CD4-positive, alpha-beta T cell (primary cell): ENCODE data around the gene KRT8. TPM values are rescaled to one million over a fixed set of nuclear protein-coding genes. Genes with fewer than 3 reads are reported as not detected.
"Not testable (repeated sequence)": the region's sequence is repeated elsewhere in the genome, so short reads cannot be mapped to it uniquely, and the experiment has no call there.

Experiments used
- ATAC-seq: fragments of 200-7000 bp; cut with Tn5 transposase; one replicate; pipeline ENCODE4 v1.10.0; 2022; ENCODE audit warnings: mild to moderate bottlenecking; ENCODE audit not compliant: poor library complexity
- CTCF ChIA-PET: fragments of 350-600 bp; sonication (Branson Sonifier 250); formaldehyde crosslinking; loops from one replicate; lab custom pipeline; 2021; ENCODE audit warnings: antibody characterized with exemption, inconsistent platforms; lab: Charles Lee
- POLR2A ChIA-PET: fragments of 350-600 bp; sonication (Branson Sonifier 250); formaldehyde crosslinking; loops from one replicate; lab custom pipeline; 2021; ENCODE audit warnings: antibody characterized with exemption, inconsistent platforms; lab: Charles Lee
- DNase-seq, 14 experiments: peaks; one replicate each; pipeline ENCODE4 v3.0.0-alpha.2; 2013 to 2020; ENCODE audit warnings: mixed read lengths in 2 of 14
- H3K27ac ChIP-seq, 2 donors: one replicate each; pipeline versions ENCODE4 v1.5.1 to v1.7.0; 2013; ENCODE audit warnings: low read length in 2 of 2, low read depth in 1 of 2, mild to moderate bottlenecking in 1 of 2
- H3K27me3 ChIP-seq, 2 experiments: 1 replicate in 1 of 2; 2 replicates in 1 of 2; pipeline versions ENCODE4 v1.6.1 to v1.7.0; 2013; ENCODE audit warnings: low read length in 2 of 2, control low read depth in 1 of 2, mild to moderate bottlenecking in 1 of 2, moderate library complexity in 1 of 2; ENCODE audit not compliant: insufficient read depth in 2 of 2, control insufficient read depth in 1 of 2
- H3K36me3 ChIP-seq: one replicate; pipeline ENCODE4 v1.6.1; 2013; ENCODE audit warnings: low read length, control low read depth; ENCODE audit not compliant: insufficient read depth
- H3K4me1 ChIP-seq: one replicate; pipeline ENCODE4 v1.6.1; 2013; ENCODE audit warnings: low read length, control low read depth; ENCODE audit not compliant: insufficient read depth
- H3K4me3 ChIP-seq: one replicate; pipeline ENCODE4 v1.5.1; 2013; ENCODE audit warnings: mild to moderate bottlenecking, low read length, moderate library complexity
- H3K9me3 ChIP-seq, 2 experiments: 1 replicate in 1 of 2; 2 replicates in 1 of 2; pipeline versions ENCODE4 v1.6.1 to v1.7.0; 2013; ENCODE audit warnings: low read length in 2 of 2, mild to moderate bottlenecking in 2 of 2, control low read depth in 1 of 2, moderate library complexity in 1 of 2; ENCODE audit not compliant: control insufficient read depth in 1 of 2, insufficient read depth in 1 of 2
- H3K27ac Mint-ChIP-seq: one replicate; pipeline ENCODE4 v1.8.0; 2020; ENCODE audit warnings: mixed read lengths
- H3K27me3 Mint-ChIP-seq: one replicate; pipeline ENCODE4 v1.8.0; 2021; ENCODE audit warnings: mixed read lengths
- H3K36me3 Mint-ChIP-seq: one replicate; pipeline ENCODE4 v1.8.0; 2021; ENCODE audit warnings: low read depth, mixed read lengths
- H3K4me1 Mint-ChIP-seq: one replicate; pipeline ENCODE4 v1.8.0; 2021; ENCODE audit warnings: low read depth, mixed read lengths
- H3K4me3 Mint-ChIP-seq: one replicate; pipeline ENCODE4 v1.8.0; 2020; ENCODE audit warnings: mild to moderate bottlenecking, mixed read lengths
- H3K9me3 Mint-ChIP-seq: one replicate; pipeline ENCODE4 v1.8.0; 2020; ENCODE audit warnings: mixed read lengths
- intact Hi-C, 2 experiments: fragments of 100-400 bp; cut with DNase I in 1 of 2; cut with micrococcal nuclease in 1 of 2; formaldehyde crosslinking; loops; one replicate each; pipeline versions ENCODE4 v1.15.1 to v1.9.0; 2023 to 2025; cut with DNase I, micrococcal nuclease
- total RNA-seq, 174 experiments: library from RNA in 2 of 174; stranded (reverse) in 2 of 174; gene quantifications; one replicate each; pipeline ENCODE4 v1.2.3 and lab custom pipeline; 2021 to 2026
- TF ChIP-seq, protein P1 (sequence below): fragments of 200-600 bp; IDR thresholded peaks from one replicate; pipeline ENCODE4 v1.8.0; 2022; ENCODE audit warnings: antibody characterized with exemption, mild to moderate bottlenecking

Gene KRT8
- total RNA-seq, 2 experiments from 2014 or later, result 0.63 to 0.89 TPM

GRCh38 chr12:52856787-52857186, 48.1 kb downstream of the KRT8 start:
- ChIA-PET CTCF (interaction anchor here (0.9 kb wide), 1 partner anchor 9 kb away, joined by 3 read pairs; no protein-coding TSS in a partner anchor), POLR2A (no interaction called here)
- TF ChIP-seq, protein P1, sequence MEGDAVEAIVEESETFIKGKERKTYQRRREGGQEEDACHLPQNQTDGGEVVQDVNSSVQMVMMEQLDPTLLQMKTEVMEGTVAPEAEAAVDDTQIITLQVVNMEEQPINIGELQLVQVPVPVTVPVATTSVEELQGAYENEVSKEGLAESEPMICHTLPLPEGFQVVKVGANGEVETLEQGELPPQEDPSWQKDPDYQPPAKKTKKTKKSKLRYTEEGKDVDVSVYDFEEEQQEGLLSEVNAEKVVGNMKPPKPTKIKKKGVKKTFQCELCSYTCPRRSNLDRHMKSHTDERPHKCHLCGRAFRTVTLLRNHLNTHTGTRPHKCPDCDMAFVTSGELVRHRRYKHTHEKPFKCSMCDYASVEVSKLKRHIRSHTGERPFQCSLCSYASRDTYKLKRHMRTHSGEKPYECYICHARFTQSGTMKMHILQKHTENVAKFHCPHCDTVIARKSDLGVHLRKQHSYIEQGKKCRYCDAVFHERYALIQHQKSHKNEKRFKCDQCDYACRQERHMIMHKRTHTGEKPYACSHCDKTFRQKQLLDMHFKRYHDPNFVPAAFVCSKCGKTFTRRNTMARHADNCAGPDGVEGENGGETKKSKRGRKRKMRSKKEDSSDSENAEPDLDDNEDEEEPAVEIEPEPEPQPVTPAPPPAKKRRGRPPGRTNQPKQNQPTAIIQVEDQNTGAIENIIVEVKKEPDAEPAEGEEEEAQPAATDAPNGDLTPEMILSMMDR, result no peak
- no peaks in the 10 kb centered on the region for H3K27me3 ChIP-seq
- intact Hi-C loops, result no loop called here
- H3K4me1 ChIP-seq, result no peaks in the 10 kb centered on the region
- H3K27ac Mint-ChIP-seq, result no peak overlapping the region
- H3K36me3 ChIP-seq, result no peaks in the 10 kb centered on the region
- H3K27me3 Mint-ChIP-seq, result peaks cover 15% of the 10 kb centered on the region
- H3K9me3 Mint-ChIP-seq, result no peaks in the 10 kb centered on the region
- no peaks in the 10 kb centered on the region for H3K36me3 Mint-ChIP-seq
- ATAC-seq, result no peak
- H3K4me3 ChIP-seq, result no peak overlapping the region
- H3K27ac ChIP-seq, result no peak overlapping the region
- H3K9me3 ChIP-seq, result no peaks in the 10 kb centered on the region
- no peak overlapping the region for H3K4me3 Mint-ChIP-seq
- no peaks in the 10 kb centered on the region for H3K4me1 Mint-ChIP-seq
- DNase-seq, result no peak

- ATAC-seq, H3K36me3 Mint-ChIP-seq, H3K9me3 Mint-ChIP-seq, H3K4me1 Mint-ChIP-seq, H3K9me3 ChIP-seq, intact Hi-C loops, CTCF ChIA-PET, H3K27me3 ChIP-seq, H3K27ac Mint-ChIP-seq, H3K4me3 ChIP-seq, H3K27ac ChIP-seq, DNase-seq, H3K4me3 Mint-ChIP-seq, H3K36me3 ChIP-seq, H3K4me1 ChIP-seq, POLR2A ChIA-PET: not testable (repeated sequence)
- H3K27me3 Mint-ChIP-seq, result peaks cover 15% of the 10 kb centered on the region
Measured at GRCh38 chr12:52856077-52856476, 48.8 kb downstream of the KRT8 start.

DNA sequence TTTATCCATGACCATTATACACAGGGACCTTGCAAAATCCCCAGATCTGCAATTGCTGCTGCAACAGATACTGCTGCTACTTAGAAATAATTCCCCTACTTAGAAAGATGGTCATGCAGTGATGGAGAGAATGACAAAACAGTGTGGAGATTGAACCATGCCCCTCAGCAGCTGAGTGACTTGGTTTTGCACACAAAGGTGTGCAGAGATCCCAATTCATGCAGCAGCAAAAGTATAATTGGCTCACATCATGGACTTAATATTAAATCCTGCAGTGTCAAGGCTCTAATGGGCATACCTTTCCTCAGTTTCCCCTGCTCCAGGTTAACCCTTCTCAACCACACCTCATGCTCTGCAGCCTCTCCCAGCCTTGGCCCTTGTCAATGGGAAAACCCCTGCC, 53.1 kb downstream of the KRT8 start:
- intact Hi-C loops, result no loop called here

More for the DNA sequence above, 53.1 kb downstream of the KRT8 start:
- DNase-seq (no peak), ATAC-seq (no peak)
- no peak overlapping the region for H3K4me3 Mint-ChIP-seq
- no peaks in the 10 kb centered on the region for H3K4me1 Mint-ChIP-seq
- H3K36me3 Mint-ChIP-seq, result no peaks in the 10 kb centered on the region
- no peaks in the 10 kb centered on the region for H3K9me3 Mint-ChIP-seq
- no peak overlapping the region for H3K27ac Mint-ChIP-seq
- Histone ChIP-seq H3K4me3 (no peak overlapping the region), H3K27me3 (peaks cover 0 to 3% of the 10 kb centered on the region in 2 experiments), H3K9me3 (no peaks in the 10 kb centered on the region), H3K27ac (no peak overlapping the region), H3K4me1 (no peaks in the 10 kb centered on the region), H3K36me3 (no peaks in the 10 kb centered on the region)
- ChIA-PET CTCF (interaction anchor here (1.3 kb wide), 1 partner anchor 266 kb away, joined by 3 read pairs; no protein-coding TSS in a partner anchor), POLR2A (no interaction called here)
- TF ChIP-seq, protein P1, result no peak
- H3K27me3 Mint-ChIP-seq, result peaks cover 18% of the 10 kb centered on the region
